Tibial artery (tissue), 4 donors: ENCODE measurements around the gene PCTP.

Experiments used
- DNase-seq, 2 donors: peaks; one replicate each; pipeline ENCODE4 v3.0.0-alpha.2; 2019
- H3K27ac ChIP-seq, 2 donors: fragments of 200-600 bp; sonication (generic) in 1 of 2; 1 replicate in 1 of 2; 2 replicates in 1 of 2; pipeline ENCODE4 v1.5.1; 2018 to 2019; ENCODE audit warnings: mild to moderate bottlenecking in 1 of 2
- H3K27me3 ChIP-seq, 2 donors: fragments of 200-600 bp; sonication (generic) in 1 of 2; one replicate each; pipeline versions ENCODE4 v1.5.1 to v1.6.0; 2016 to 2019
- H3K36me3 ChIP-seq, 3 donors: fragments of 200-600 bp; sonication (generic) in 2 of 3; one replicate each; pipeline ENCODE4 v1.5.1; 2016 to 2019; ENCODE audit warnings: mild to moderate bottlenecking in 2 of 3
- H3K4me1 ChIP-seq, 4 donors: fragments of 200-600 bp; sonication (generic) in 2 of 4; 1 replicate in 3 of 4; 2 replicates in 1 of 4; pipeline ENCODE4 v1.5.1; 2016 to 2019
- H3K4me3 ChIP-seq, 2 donors: fragments of 200-600 bp; sonication (generic) in 1 of 2; 1 replicate in 1 of 2; 2 replicates in 1 of 2; pipeline ENCODE4 v1.5.1; 2018 to 2019; ENCODE audit warnings: mild to moderate bottlenecking in 2 of 2
- H3K9me3 ChIP-seq, 3 donors: fragments of 200-600 bp; sonication (generic) in 1 of 3; one replicate each; pipeline ENCODE4 v1.5.1; 2016 to 2019
- intact Hi-C: fragments of 100-400 bp; cut with DNase I; formaldehyde crosslinking; loops from one replicate; pipeline ENCODE4 v1.15.0; 2023; ENCODE audit warnings: low total_unique reads
- TF ChIP-seq, protein P1 (sequence below), 2 experiments: fragments of 200-600 bp in 1 of 2; fragments of 450-650 bp in 1 of 2; IDR thresholded peaks; one replicate each; pipeline ENCODE4 v1.5.1; 2017 to 2019; ENCODE audit warnings: antibody characterized with exemption in 2 of 2, mild to moderate bottlenecking in 1 of 2, moderate library complexity in 1 of 2

Gene PCTP

GRCh38 chr17:55722742-55723487 is 27.9 kb upstream of the PCTP start, which contains the start of gene TMEM100:
Gene TMEM100, minus strand, starts transcription at chr17:55722864. Its CDS starts 1,794 bp downstream, at chr17:55721070.
- Histone ChIP-seq H3K27me3 (peaks cover 0 to 2% of the 10 kb centered on the region in 2 donors), H3K27ac (peak within 1 kb of the TSS; percentile 24 to 57), H3K4me3 (peak within 1 kb of the TSS; percentile 18 to 32), H3K4me1 (peaks cover 0 to 33% (median 13%) of the 10 kb centered on the region in 4 donors), H3K9me3 (no peaks in the 10 kb centered on the region), H3K36me3 (no peaks in the 10 kb centered on the region)
- DNase-seq, result peak; percentile 51 to 65
- intact Hi-C loops, result no loop called here
- TF ChIP-seq, protein P1, sequence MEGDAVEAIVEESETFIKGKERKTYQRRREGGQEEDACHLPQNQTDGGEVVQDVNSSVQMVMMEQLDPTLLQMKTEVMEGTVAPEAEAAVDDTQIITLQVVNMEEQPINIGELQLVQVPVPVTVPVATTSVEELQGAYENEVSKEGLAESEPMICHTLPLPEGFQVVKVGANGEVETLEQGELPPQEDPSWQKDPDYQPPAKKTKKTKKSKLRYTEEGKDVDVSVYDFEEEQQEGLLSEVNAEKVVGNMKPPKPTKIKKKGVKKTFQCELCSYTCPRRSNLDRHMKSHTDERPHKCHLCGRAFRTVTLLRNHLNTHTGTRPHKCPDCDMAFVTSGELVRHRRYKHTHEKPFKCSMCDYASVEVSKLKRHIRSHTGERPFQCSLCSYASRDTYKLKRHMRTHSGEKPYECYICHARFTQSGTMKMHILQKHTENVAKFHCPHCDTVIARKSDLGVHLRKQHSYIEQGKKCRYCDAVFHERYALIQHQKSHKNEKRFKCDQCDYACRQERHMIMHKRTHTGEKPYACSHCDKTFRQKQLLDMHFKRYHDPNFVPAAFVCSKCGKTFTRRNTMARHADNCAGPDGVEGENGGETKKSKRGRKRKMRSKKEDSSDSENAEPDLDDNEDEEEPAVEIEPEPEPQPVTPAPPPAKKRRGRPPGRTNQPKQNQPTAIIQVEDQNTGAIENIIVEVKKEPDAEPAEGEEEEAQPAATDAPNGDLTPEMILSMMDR (IDR thresholded peaks at IDR 0.05), result no peak

DNA sequence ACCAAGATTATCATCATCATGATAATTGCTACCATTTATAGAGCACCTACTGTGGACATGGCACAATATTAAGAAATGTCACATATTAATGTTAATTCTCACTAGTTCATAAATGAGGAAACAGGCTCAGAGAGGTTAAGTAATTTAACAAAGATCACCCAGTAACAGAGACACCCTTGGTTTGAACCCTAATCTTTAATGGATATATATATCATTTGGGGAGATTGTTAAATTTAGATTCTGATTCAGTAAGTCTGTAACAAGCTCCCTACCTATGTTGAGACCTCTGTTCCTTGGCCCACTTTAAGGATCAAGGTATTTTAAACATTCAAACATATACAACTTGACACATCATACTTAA is 27.4 kb upstream of the PCTP start:
- Histone ChIP-seq H3K27ac (peak overlapping the region in 1 of 2 donors; percentile 57), H3K27me3 (peaks cover 0 to 2% of the 10 kb centered on the region in 2 donors), H3K9me3 (no peaks in the 10 kb centered on the region), H3K4me3 (no peak overlapping the region), H3K4me1 (peaks cover 0 to 37% (median 13%) of the 10 kb centered on the region in 4 donors), H3K36me3 (no peaks in the 10 kb centered on the region)
- no peak for DNase-seq
- TF ChIP-seq, protein P1 (IDR thresholded peaks at IDR 0.05), result no peak
- intact Hi-C loops, result no loop called here

DNA sequence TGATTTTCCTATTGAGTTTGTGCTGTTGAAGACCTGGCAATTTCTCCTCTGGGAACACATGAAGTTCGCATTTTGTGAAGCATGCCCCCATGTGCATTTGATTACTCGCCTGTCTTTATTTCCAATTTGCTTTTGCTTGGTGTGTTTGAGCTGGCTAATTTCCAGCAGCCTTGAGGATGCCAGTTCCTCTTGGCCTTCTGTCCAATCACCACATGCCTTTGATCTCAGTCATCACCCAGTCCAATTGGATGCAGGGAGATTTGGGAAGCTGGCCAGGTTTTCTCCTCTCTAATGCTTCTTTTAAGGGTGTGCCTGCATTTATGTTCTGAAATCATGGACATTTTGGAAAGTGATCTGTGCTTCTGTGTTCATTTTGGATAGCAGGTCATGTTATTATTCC is 24.4 kb upstream of the PCTP start:
- Histone ChIP-seq H3K27me3 (no peaks in the 10 kb centered on the region), H3K4me3 (no peak overlapping the region), H3K36me3 (no peaks in the 10 kb centered on the region), H3K4me1 (peaks cover 0 to 63% (median 18%) of the 10 kb centered on the region in 4 donors), H3K9me3 (no peaks in the 10 kb centered on the region), H3K27ac (peak overlapping the region; percentile 7 to 39)
- TF ChIP-seq, protein P1 (IDR thresholded peaks at IDR 0.05), result no peak
- peak; percentile 78 to 79 for DNase-seq
- intact Hi-C loops, result no loop called here

DNA sequence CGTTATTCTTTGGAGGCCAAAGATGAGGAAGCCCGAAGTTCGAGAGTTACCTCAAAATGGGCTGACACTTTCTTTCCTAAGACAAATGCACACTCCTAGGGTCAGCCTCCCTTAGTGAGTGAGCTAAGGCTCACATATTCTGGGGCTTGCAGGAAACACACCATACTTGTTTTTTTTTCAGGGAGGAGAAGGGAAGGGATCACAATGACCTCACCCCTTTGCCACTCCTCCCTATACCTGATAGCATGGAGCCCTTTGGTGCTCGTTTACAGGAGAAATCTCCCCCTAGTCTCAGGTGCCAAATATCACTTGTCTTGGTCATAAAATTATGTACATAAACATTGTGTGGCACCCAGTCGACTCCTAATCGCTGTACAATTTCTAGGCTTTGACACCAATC is 23.6 kb upstream of the PCTP start:
- Histone ChIP-seq H3K27me3 (no peaks in the 10 kb centered on the region), H3K36me3 (no peaks in the 10 kb centered on the region), H3K4me3 (no peak overlapping the region), H3K4me1 (peaks cover 0 to 68% (median 23%) of the 10 kb centered on the region in 4 donors), H3K27ac (peak overlapping the region in 1 of 2 donors; percentile 39), H3K9me3 (no peaks in the 10 kb centered on the region)
- intact Hi-C loops, result no loop called here
- TF ChIP-seq, protein P1 (IDR thresholded peaks at IDR 0.05), result no peak
- DNase-seq, result no peak

DNA sequence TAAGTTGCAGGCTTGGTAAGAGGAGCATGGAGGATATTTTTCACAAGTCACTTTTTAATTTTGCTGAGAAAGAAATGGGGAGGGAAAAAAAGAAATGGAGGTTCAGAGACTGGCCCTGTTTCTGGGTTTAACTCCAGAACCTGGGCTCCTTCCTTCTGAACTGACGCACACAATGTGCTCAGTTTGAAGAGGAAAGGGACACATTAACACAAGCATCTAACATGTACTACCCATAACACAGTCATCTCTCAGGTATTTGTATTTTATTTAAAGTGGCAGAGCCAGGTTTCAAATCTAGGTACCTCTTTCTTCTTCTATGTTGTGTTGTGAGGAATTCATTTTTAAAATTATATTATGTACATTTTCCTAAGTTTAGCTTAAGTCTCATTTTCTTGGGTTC is 22.9 kb upstream of the PCTP start:
- DNase-seq, result no peak
- TF ChIP-seq, protein P1 (IDR thresholded peaks at IDR 0.05), result no peak
- Histone ChIP-seq H3K27ac (peak overlapping the region in 1 of 2 donors; percentile 39), H3K9me3 (no peaks in the 10 kb centered on the region), H3K4me3 (no peak overlapping the region), H3K4me1 (peaks cover 0 to 68% (median 22%) of the 10 kb centered on the region in 4 donors), H3K36me3 (no peaks in the 10 kb centered on the region), H3K27me3 (no peaks in the 10 kb centered on the region)
- intact Hi-C loops, result no loop called here
